NCI-H226 (cell line): ENCODE measurements around the gene MSL1.

Experiments used
- DNase-seq: peaks from one replicate; pipeline ENCODE4 v3.0.0-alpha.2; 2015

The MSL1 gene

GRCh38 chr17:40177275-40177874, 55.6 kb downstream of the MSL1 start, which contains the start of gene RAPGEFL1:
Gene RAPGEFL1 (plus strand): TSS chr17:40177470. CDS start chr17:40177862, 392 bp downstream.
- DNase-seq = peak; percentile 76

- DNase-seq = no peak
Observed at GRCh38 chr17:40178021-40178601, 56.3 kb downstream of the MSL1 start.

GRCh38 chr17:40178660-40179059, 56.9 kb downstream of the MSL1 start:
- DNase-seq = no peak

- DNase-seq = peak; percentile 90
Observed at GRCh38 chr17:40179923-40180659, 58.3 kb downstream of the MSL1 start.

- no peak for DNase-seq
Observed at GRCh38 chr17:40180694-40181093, 58.9 kb downstream of the MSL1 start.

GRCh38 chr17:40181205-40181604, 59.4 kb downstream of the MSL1 start:
- DNase-seq = no peak

GRCh38 chr17:40182606-40183005, 60.8 kb downstream of the MSL1 start:
- no peak for DNase-seq
